CD14-positive monocyte (primary cell): Measurements from ENCODE around the gene IGHMBP2. TPM values are rescaled to one million over a fixed set of nuclear protein-coding genes. Genes with fewer than 3 reads are reported as not detected.

Source experiments
- DNase-seq, 3 donors: peaks; one replicate each; pipeline ENCODE4 v3.0.0-alpha.2; 2011 to 2022
- H2AFZ ChIP-seq: 2 replicates; pipeline ENCODE4 v1.6.0; 2012; ENCODE audit warnings: mild to moderate bottlenecking, low read depth, low read length, inconsistent platforms; ENCODE audit not compliant: insufficient read depth, poor library complexity, severe bottlenecking
- H3K27ac ChIP-seq, 2 donors: 1 replicate in 1 of 2; 2 replicates in 1 of 2; pipeline ENCODE4 v1.5.1; 2012 to 2013; ENCODE audit warnings: low read length in 2 of 2, control low read depth in 1 of 2, inconsistent platforms in 1 of 2, low read depth in 1 of 2, mild to moderate bottlenecking in 1 of 2
- H3K27me3 ChIP-seq, 2 donors: one replicate each; pipeline versions ENCODE4 v1.6.0 to v1.6.1; 2011 to 2013; ENCODE audit warnings: low read length in 2 of 2; ENCODE audit not compliant: control insufficient read depth in 2 of 2, insufficient read depth in 2 of 2
- H3K36me3 ChIP-seq, 2 donors: replicated peaks in 1 of 2; 1 replicate in 1 of 2; 2 replicates in 1 of 2; pipeline versions ENCODE4 v1.5.1 to v1.6.1; 2012 to 2013; ENCODE audit warnings: low read length in 2 of 2, control low read depth in 1 of 2, inconsistent platforms in 1 of 2, mild to moderate bottlenecking in 1 of 2; ENCODE audit not compliant: insufficient read depth in 2 of 2, control insufficient read depth in 1 of 2
- H3K4me1 ChIP-seq, 2 donors: 1 replicate in 1 of 2; 2 replicates in 1 of 2; pipeline versions ENCODE4 v1.5.1 to v1.6.1; 2012 to 2013; ENCODE audit warnings: low read length in 2 of 2, control low read depth in 1 of 2, inconsistent platforms in 1 of 2, mild to moderate bottlenecking in 1 of 2, moderate library complexity in 1 of 2; ENCODE audit not compliant: insufficient read depth in 2 of 2, control insufficient read depth in 1 of 2
- H3K4me2 ChIP-seq: replicated peaks from 2 replicates; pipeline ENCODE3; 2012; ENCODE audit warnings: low read length, moderate library complexity, mild to moderate bottlenecking; ENCODE audit not compliant: poor library complexity, severe bottlenecking; ENCODE audit errors: extremely low read depth
- H3K4me3 ChIP-seq, 3 experiments: fragments of 200-600 bp in 1 of 3; sonication (generic) in 1 of 3; replicated peaks in 1 of 3; 1 replicate in 2 of 3; 2 replicates in 1 of 3; pipeline ENCODE4 v1.5.1; 2011 to 2013; ENCODE audit warnings: low read length in 3 of 3, mild to moderate bottlenecking in 3 of 3, control low read depth in 2 of 3, low read depth in 2 of 3, inconsistent platforms in 1 of 3, moderate library complexity in 1 of 3
- H3K79me2 ChIP-seq: 2 replicates; pipeline ENCODE4 v1.6.0; 2012; ENCODE audit warnings: mild to moderate bottlenecking, control low read depth, inconsistent platforms, low read length, moderate library complexity; ENCODE audit not compliant: insufficient read depth
- H3K9ac ChIP-seq: 2 replicates; pipeline ENCODE4 v1.6.0; 2017; ENCODE audit warnings: low read length, mild to moderate bottlenecking; ENCODE audit not compliant: insufficient read depth, poor library complexity, severe bottlenecking
- H3K9me3 ChIP-seq, 2 donors: replicated peaks in 1 of 2; 1 replicate in 1 of 2; 2 replicates in 1 of 2; pipeline versions ENCODE4 v1.5.1 to v1.6.1; 2012 to 2013; ENCODE audit warnings: low read length in 2 of 2, control low read depth in 1 of 2; ENCODE audit not compliant: control insufficient read depth in 1 of 2, insufficient read depth in 1 of 2
- H4K20me1 ChIP-seq: 2 replicates; pipeline ENCODE4 v1.6.0; 2012; ENCODE audit warnings: mild to moderate bottlenecking, low read length, control low read depth, moderate library complexity; ENCODE audit not compliant: insufficient read depth
- H3K27ac Mint-ChIP-seq, 7 donors: one replicate each; pipeline ENCODE4 v1.8.0; 2020; ENCODE audit warnings: mild to moderate bottlenecking in 7 of 7, mixed read lengths in 7 of 7, moderate library complexity in 6 of 7, inconsistent platforms in 2 of 7
- H3K27me3 Mint-ChIP-seq, 3 donors: one replicate each; pipeline ENCODE4 v1.8.0; 2021 to 2022; ENCODE audit warnings: low read depth in 3 of 3, mild to moderate bottlenecking in 3 of 3, mixed read lengths in 3 of 3, moderate library complexity in 3 of 3, inconsistent platforms in 1 of 3
- H3K36me3 Mint-ChIP-seq, 2 donors: one replicate each; pipeline ENCODE4 v1.8.0; 2020; ENCODE audit warnings: mixed read lengths in 2 of 2, inconsistent platforms in 1 of 2, mild to moderate bottlenecking in 1 of 2
- H3K4me1 Mint-ChIP-seq: one replicate; pipeline ENCODE4 v1.8.0; 2020; ENCODE audit warnings: mild to moderate bottlenecking, mixed read lengths
- H3K4me3 Mint-ChIP-seq, 2 donors: one replicate each; pipeline ENCODE4 v1.8.0; 2020; ENCODE audit warnings: mild to moderate bottlenecking in 2 of 2, mixed read lengths in 2 of 2, moderate library complexity in 1 of 2
- H3K9me3 Mint-ChIP-seq, 7 donors: one replicate each; pipeline ENCODE4 v1.8.0; 2020 to 2022; ENCODE audit warnings: mixed read lengths in 7 of 7, mild to moderate bottlenecking in 6 of 7, moderate library complexity in 6 of 7, inconsistent platforms in 2 of 7
- CTCF ChIP-seq: fragments of 200-600 bp; IDR thresholded peaks from one replicate; pipeline ENCODE4 v1.8.0; 2022; ENCODE audit warnings: antibody characterized with exemption, mild to moderate bottlenecking
- WGBS: methylation state at CpG from one replicate; pipeline ENCODE4 v1.1.5; 2013; ENCODE audit warnings: missing lambda C conversion rate; ENCODE audit not compliant: insufficient coverage; 5-methylcytosine and 5-hydroxymethylcytosine counted together
- intact Hi-C, 2 donors: fragments of 100-400 bp; cut with micrococcal nuclease; formaldehyde crosslinking; loops; one replicate each; pipeline versions ENCODE4 v1.15.0 to v1.15.1; 2023
- polyA plus RNA-seq, 3 donors: library from polyadenylated mRNA; depleted of rRNA in 1 of 3; unstranded in 2 of 3; stranded (reverse) in 1 of 3; fragments of 300-500 nt in 2 of 3; fragments of >200 nt in 1 of 3; fragmentation: Illumina TruSeq in 2 of 3; gene quantifications; 1 replicate in 2 of 3; 2 replicates in 1 of 3; pipeline ENCODE4 v1.2.3, GENCODE V29; 2012 to 2021

Gene IGHMBP2
- polyA plus RNA-seq, 3 donors: 3.9 to 14.9 (median 6.0) TPM

GRCh38 chr11:68950270-68950669, 46.6 kb downstream of the IGHMBP2 start:
- Histone ChIP-seq H3K4me1 (peaks cover 6 to 7% of the 10 kb centered on the region in 2 donors), H3K4me2 (no peak overlapping the region), H3K27ac (no peak overlapping the region), H3K79me2 (no peaks in the 10 kb centered on the region), H3K9ac (no peak overlapping the region), H3K27me3 (no peaks in the 10 kb centered on the region), H2AFZ (no peak overlapping the region), H4K20me1 (no peaks in the 10 kb centered on the region), H3K9me3 (no peaks in the 10 kb centered on the region), H3K4me3 (no peak overlapping the region), H3K36me3 (no peaks in the 10 kb centered on the region)
- peak; percentile 32 for TF ChIP-seq CTCF
- peaks cover 0 to 3% (median 0%) of the 10 kb centered on the region in 7 donors for H3K9me3 Mint-ChIP-seq
- peaks cover 0 to 10% (median 1%) of the 10 kb centered on the region in 3 donors for H3K27me3 Mint-ChIP-seq
- peaks cover 0 to 3% of the 10 kb centered on the region in 2 donors for H3K36me3 Mint-ChIP-seq
- intact Hi-C loops: no loop called here
- H3K4me3 Mint-ChIP-seq: no peak overlapping the region
- no peak for DNase-seq
- H3K4me1 Mint-ChIP-seq: peaks cover 11% of the 10 kb centered on the region
- WGBS: 86% methylated on average over 2 of the region's 5 CpGs
- no peak overlapping the region for H3K27ac Mint-ChIP-seq

GRCh38 chr11:68950762-68951161, 47.1 kb downstream of the IGHMBP2 start:
- Histone ChIP-seq H3K9ac (no peak overlapping the region), H3K9me3 (no peaks in the 10 kb centered on the region), H3K36me3 (no peaks in the 10 kb centered on the region), H3K4me1 (peaks cover 11 to 12% of the 10 kb centered on the region in 2 donors), H3K27me3 (no peaks in the 10 kb centered on the region), H3K27ac (no peak overlapping the region), H3K4me2 (no peak overlapping the region), H4K20me1 (no peaks in the 10 kb centered on the region), H3K4me3 (no peak overlapping the region), H2AFZ (no peak overlapping the region), H3K79me2 (no peaks in the 10 kb centered on the region)
- H3K9me3 Mint-ChIP-seq: peaks cover 0 to 3% (median 0%) of the 10 kb centered on the region in 7 donors
- no peak for TF ChIP-seq CTCF
- 92% methylated on average over 6 of the region's 9 CpGs for WGBS
- H3K36me3 Mint-ChIP-seq: peaks cover 0 to 3% of the 10 kb centered on the region in 2 donors
- peaks cover 15% of the 10 kb centered on the region for H3K4me1 Mint-ChIP-seq
- no peak for DNase-seq
- H3K4me3 Mint-ChIP-seq: no peak overlapping the region
- H3K27me3 Mint-ChIP-seq: peaks cover 0 to 10% (median 1%) of the 10 kb centered on the region in 3 donors
- no peak overlapping the region for H3K27ac Mint-ChIP-seq
- intact Hi-C loops: no loop called here
